ENCODE results near the gene SBNO2. TPM values are rescaled to one million over a fixed set of nuclear protein-coding genes. Genes with fewer than 3 reads are reported as not detected.
A peak's percentile ranks its signal among the peaks of the same experiment; 100 is the strongest.

SBNO2 gene
- total RNA-seq, 4 donors from 2014 or later: 22.2 to 49.8 (median 30.9) TPM

- Histone ChIP-seq H3K9me3 (no peaks in the 10 kb centered on the region), H3K36me3 (no peaks in the 10 kb centered on the region), H3K27ac (no peak overlapping the region), H3K4me1 (peaks cover 4 to 18% of the 10 kb centered on the region in 2 donors), H3K27me3 (peaks cover 41 to 66% (median 53%) of the 10 kb centered on the region in 3 donors), H3K4me3 (no peak overlapping the region)
- in situ Hi-C loops (cut with MboI; ENCODE audit: low sequenced_read_pairs in 4 of 4): no loop called here
- ATAC-seq (peak in 1 of 2 donors; percentile 13), DNase-seq (no peak)
- intact Hi-C loops (cut with DNase I; ENCODE audit: low total_unique reads): no loop called here
- TF ChIP-seq POLR2A (IDR thresholded peaks at IDR 0.05) (no peak), CTCF (IDR thresholded peaks at IDR 0.05 in 4 of 5, conservative IDR thresholded peaks at IDR 0.05 in 1 of 5) (no peak)
Observed at GRCh38 chr19:1065606-1066109, 108.4 kb downstream of the SBNO2 start.

- Histone ChIP-seq H3K9me3 (no peaks in the 10 kb centered on the region), H3K4me1 (peaks cover 4 to 18% of the 10 kb centered on the region in 2 donors), H3K36me3 (no peaks in the 10 kb centered on the region), H3K27me3 (peaks cover 34 to 59% (median 45%) of the 10 kb centered on the region in 3 donors), H3K27ac (no peak overlapping the region), H3K4me3 (no peak overlapping the region)
- no peak for DNase-seq
- peak; percentile 53 to 65 for ATAC-seq
- intact Hi-C loops (cut with DNase I; ENCODE audit: low total_unique reads) (no loop called here), in situ Hi-C loops (cut with MboI; ENCODE audit: low sequenced_read_pairs in 4 of 4) (no loop called here)
- TF ChIP-seq POLR2A (IDR thresholded peaks at IDR 0.05): no peak
- TF ChIP-seq CTCF (IDR thresholded peaks at IDR 0.05 in 4 of 5, conservative IDR thresholded peaks at IDR 0.05 in 1 of 5): peak; percentile 52 to 84 (median 64)
Observed at GRCh38 chr19:1064661-1065605, 109.1 kb downstream of the SBNO2 start.

GRCh38 chr19:1063909-1064660 is 110.0 kb downstream of the SBNO2 start:
- TF ChIP-seq CTCF (IDR thresholded peaks at IDR 0.05 in 4 of 5, conservative IDR thresholded peaks at IDR 0.05 in 1 of 5): no peak
- no peak for TF ChIP-seq POLR2A (IDR thresholded peaks at IDR 0.05)
- DNase-seq (no peak), ATAC-seq (no peak)
- H3K4me3 ChIP-seq: no peak overlapping the region
- peaks cover 0 to 8% of the 10 kb centered on the region in 2 donors for H3K36me3 ChIP-seq
- no peaks in the 10 kb centered on the region for H3K9me3 ChIP-seq
- H3K27ac ChIP-seq: no peak overlapping the region
- intact Hi-C loops (cut with DNase I; ENCODE audit: low total_unique reads): no loop called here
- peaks cover 4 to 18% of the 10 kb centered on the region in 2 donors for H3K4me1 ChIP-seq
- in situ Hi-C loops (cut with MboI; ENCODE audit: low sequenced_read_pairs in 4 of 4): no loop called here
- H3K27me3 ChIP-seq: peaks cover 26 to 51% (median 37%) of the 10 kb centered on the region in 3 donors

- peaks cover 0 to 6% (median 0%) of the 10 kb centered on the region in 3 donors for H3K9me3 ChIP-seq
- H3K36me3 ChIP-seq: peaks cover 0 to 16% of the 10 kb centered on the region in 2 donors
- no peak overlapping the region for H3K4me3 ChIP-seq
- peaks cover 4 to 18% of the 10 kb centered on the region in 2 donors for H3K4me1 ChIP-seq
- no peak for DNase-seq
- in situ Hi-C loops (cut with MboI; ENCODE audit: low sequenced_read_pairs in 4 of 4): no loop called here
- H3K27ac ChIP-seq: no peak overlapping the region
- peaks cover 20 to 42% (median 29%) of the 10 kb centered on the region in 3 donors for H3K27me3 ChIP-seq
- TF ChIP-seq CTCF (IDR thresholded peaks at IDR 0.05 in 4 of 5, conservative IDR thresholded peaks at IDR 0.05 in 1 of 5): no peak
- no peak for TF ChIP-seq POLR2A (IDR thresholded peaks at IDR 0.05)
- no peak for ATAC-seq
- intact Hi-C loops (cut with DNase I; ENCODE audit: low total_unique reads): no loop called here
Observed at GRCh38 chr19:1063030-1063908, 110.8 kb downstream of the SBNO2 start.
